Smooth muscle cell (in vitro differentiated cells): ENCODE data around the gene ZFP91. TPM values are rescaled to one million over a fixed set of nuclear protein-coding genes. Genes with fewer than 3 reads are reported as not detected.

ENCODE experiments used
- DNase-seq: peaks from one replicate; lab custom pipeline; 2025; ENCODE audit not compliant: unreplicated experiment; lab: John Stamatoyannopoulos, UW
- H2AFZ ChIP-seq: fragments of 200-600 bp; sonication (generic); 2 replicates; pipeline ENCODE4 v1.6.0; 2016; ENCODE audit warnings: antibody characterized with exemption, low read depth, mild to moderate bottlenecking
- H3F3A ChIP-seq: fragments of 200-600 bp; sonication (generic); 2 replicates; pipeline ENCODE4 v1.6.0; 2017; ENCODE audit warnings: antibody characterized with exemption, low read depth
- H3K27ac ChIP-seq: fragments of 200-600 bp; sonication (generic); 2 replicates; pipeline ENCODE4 v1.5.1; 2016; ENCODE audit warnings: low read depth, mild to moderate bottlenecking
- H3K27me3 ChIP-seq: fragments of 200-600 bp; sonication (generic); 2 replicates; pipeline ENCODE4 v1.6.1; 2016; ENCODE audit warnings: low read depth, mild to moderate bottlenecking
- H3K36me3 ChIP-seq: fragments of 200-600 bp; sonication (generic); 2 replicates; pipeline ENCODE4 v1.5.1; 2016; ENCODE audit warnings: low read depth
- H3K4me1 ChIP-seq: fragments of 200-600 bp; sonication (generic); 2 replicates; pipeline ENCODE4 v1.5.1; 2016; ENCODE audit warnings: low read depth
- H3K4me2 ChIP-seq: fragments of 200-600 bp; sonication (generic); 2 replicates; pipeline ENCODE4 v1.6.0; 2016; ENCODE audit warnings: mild to moderate bottlenecking
- H3K4me3 ChIP-seq: fragments of 200-600 bp; sonication (generic); 2 replicates; pipeline ENCODE4 v1.5.1; 2016; ENCODE audit warnings: mild to moderate bottlenecking
- H3K79me2 ChIP-seq: fragments of 200-600 bp; sonication (generic); 2 replicates; pipeline ENCODE4 v1.6.0; 2016; ENCODE audit warnings: low read depth, mild to moderate bottlenecking
- H3K9ac ChIP-seq: fragments of 200-600 bp; sonication (generic); 2 replicates; pipeline ENCODE4 v1.6.0; 2016; ENCODE audit warnings: low read depth
- H3K9me3 ChIP-seq: fragments of 200-600 bp; sonication (generic); replicated peaks from 2 replicates; pipeline ENCODE4 v1.5.1; 2016; ENCODE audit warnings: low read depth
- H4K20me1 ChIP-seq: fragments of 200-600 bp; sonication (generic); 2 replicates; pipeline ENCODE4 v1.6.0; 2016; ENCODE audit warnings: low read depth
- WGBS: methylation state at CpG from one replicate; pipeline ENCODE4 v1.1.7; 2016; ENCODE audit warnings: low lambda C conversion rate; 5-methylcytosine and 5-hydroxymethylcytosine counted together
- polyA plus RNA-seq: library from polyadenylated mRNA; unstranded; fragments of >200 nt; fragmentation: Nextera tagmentation; extraction: Ambion mirVana; gene quantifications from 2 replicates; pipeline ENCODE4 v1.2.1, GENCODE V29; 2016
- total RNA-seq: library from RNA; depleted of rRNA; stranded (reverse); fragments of >200 nt; gene quantifications from 2 replicates; pipeline ENCODE4 v1.2.3, GENCODE V29; 2014
- TF ChIP-seq, protein P1 (sequence below): fragments of 200-600 bp; sonication (generic); IDR thresholded peaks from 2 replicates; pipeline ENCODE4 v1.5.1; 2017; ENCODE audit warnings: borderline replicate concordance, mild to moderate bottlenecking, antibody characterized with exemption; ENCODE audit not compliant: insufficient read depth, poor library complexity, severe bottlenecking

The ZFP91 gene
- total and polyA plus RNA-seq, 2 experiments from 2014 or later = 14.5 to 47.4 TPM

GRCh38 chr11:58621586-58622262, 42.9 kb downstream of the ZFP91 start:
- Histone ChIP-seq H3K9ac (no peak overlapping the region), H3K27ac (peak overlapping the region; percentile 21), H3K9me3 (no peaks in the 10 kb centered on the region), H3K79me2 (no peaks in the 10 kb centered on the region), H2AFZ (no peak overlapping the region), H3K27me3 (no peaks in the 10 kb centered on the region), H3K4me1 (no peaks in the 10 kb centered on the region), H3K36me3 (peaks cover 8% of the 10 kb centered on the region), H3K4me3 (no peak overlapping the region), H4K20me1 (no peaks in the 10 kb centered on the region), H3K4me2 (no peak overlapping the region), H3F3A (no peaks in the 10 kb centered on the region)
- 97% methylated on average over 4 of the region's 4 CpGs for WGBS
- DNase-seq = no peak
- TF ChIP-seq, protein P1, sequence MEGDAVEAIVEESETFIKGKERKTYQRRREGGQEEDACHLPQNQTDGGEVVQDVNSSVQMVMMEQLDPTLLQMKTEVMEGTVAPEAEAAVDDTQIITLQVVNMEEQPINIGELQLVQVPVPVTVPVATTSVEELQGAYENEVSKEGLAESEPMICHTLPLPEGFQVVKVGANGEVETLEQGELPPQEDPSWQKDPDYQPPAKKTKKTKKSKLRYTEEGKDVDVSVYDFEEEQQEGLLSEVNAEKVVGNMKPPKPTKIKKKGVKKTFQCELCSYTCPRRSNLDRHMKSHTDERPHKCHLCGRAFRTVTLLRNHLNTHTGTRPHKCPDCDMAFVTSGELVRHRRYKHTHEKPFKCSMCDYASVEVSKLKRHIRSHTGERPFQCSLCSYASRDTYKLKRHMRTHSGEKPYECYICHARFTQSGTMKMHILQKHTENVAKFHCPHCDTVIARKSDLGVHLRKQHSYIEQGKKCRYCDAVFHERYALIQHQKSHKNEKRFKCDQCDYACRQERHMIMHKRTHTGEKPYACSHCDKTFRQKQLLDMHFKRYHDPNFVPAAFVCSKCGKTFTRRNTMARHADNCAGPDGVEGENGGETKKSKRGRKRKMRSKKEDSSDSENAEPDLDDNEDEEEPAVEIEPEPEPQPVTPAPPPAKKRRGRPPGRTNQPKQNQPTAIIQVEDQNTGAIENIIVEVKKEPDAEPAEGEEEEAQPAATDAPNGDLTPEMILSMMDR = no peak

GRCh38 chr11:58622344-58622743, 43.5 kb downstream of the ZFP91 start, which contains the start of gene CNTF:
TSS of gene CNTF (plus strand) at chr11:58622665. CDS start at chr11:58622753, 88 bp downstream.
- DNase-seq = no peak
- H2AFZ ChIP-seq = no peak within 1 kb of the TSS
- no peaks in the 10 kb centered on the region for H3K27me3 ChIP-seq
- H4K20me1 ChIP-seq = no peaks in the 10 kb centered on the region
- peak within 1 kb of the TSS; percentile 21 for H3K27ac ChIP-seq
- no peaks in the 10 kb centered on the region for H3K9me3 ChIP-seq
- H3F3A ChIP-seq = no peaks in the 10 kb centered on the region
- H3K36me3 ChIP-seq = peaks cover 8% of the 10 kb centered on the region
- H3K79me2 ChIP-seq = no peaks in the 10 kb centered on the region
- no peak within 1 kb of the TSS for H3K4me3 ChIP-seq
- TF ChIP-seq, protein P1 = no peak
- no peak within 1 kb of the TSS for H3K9ac ChIP-seq
- no peak within 1 kb of the TSS for H3K4me2 ChIP-seq
- no peaks in the 10 kb centered on the region for H3K4me1 ChIP-seq
- WGBS = 84% methylated on average over 2 of the region's 2 CpGs

DNA sequence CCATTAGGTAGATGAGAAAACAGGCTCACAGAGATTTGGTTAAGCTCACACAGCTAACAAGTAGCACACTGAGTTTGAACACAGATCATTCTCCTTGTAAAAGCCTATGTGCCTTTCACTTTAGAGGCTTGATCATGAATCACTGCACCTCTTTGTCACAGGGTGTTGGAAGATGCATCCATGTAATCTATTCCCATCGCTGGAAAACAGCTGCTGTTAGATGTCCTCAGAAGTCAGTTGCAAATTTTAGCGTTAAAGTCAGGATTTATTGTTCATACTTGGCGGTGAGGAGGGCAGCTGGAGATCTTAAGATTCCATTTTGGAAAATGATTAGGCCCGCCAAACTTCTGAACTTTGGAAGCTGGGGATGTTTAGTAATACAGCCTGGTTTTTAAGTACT, 46.2 kb downstream of the ZFP91 start:
- no peaks in the 10 kb centered on the region for H3K9me3 ChIP-seq
- 98% methylated on average over 4 of the region's 4 CpGs for WGBS
- no peak overlapping the region for H3K4me2 ChIP-seq
- H3F3A ChIP-seq = no peaks in the 10 kb centered on the region
- no peaks in the 10 kb centered on the region for H4K20me1 ChIP-seq
- H3K4me3 ChIP-seq = no peak overlapping the region
- no peak overlapping the region for H3K9ac ChIP-seq
- TF ChIP-seq, protein P1 = no peak
- no peaks in the 10 kb centered on the region for H3K27me3 ChIP-seq
- no peaks in the 10 kb centered on the region for H3K79me2 ChIP-seq
- H3K36me3 ChIP-seq = peaks cover 8% of the 10 kb centered on the region
- no peak for DNase-seq
- H3K4me1 ChIP-seq = no peaks in the 10 kb centered on the region
- H2AFZ ChIP-seq = no peak overlapping the region
- H3K27ac ChIP-seq = no peak overlapping the region
